Dermis blood vessel endothelial cell (primary cell): ENCODE measurements around the gene TK1. TPM values are rescaled to one million over a fixed set of nuclear protein-coding genes. Genes with fewer than 3 reads are reported as not detected.
"Not testable (repeated sequence)": the region's sequence is repeated elsewhere in the genome, so short reads cannot be mapped to it uniquely, and the experiment has no call there.

Experiments
- DNase-seq: peaks from one replicate; pipeline ENCODE4 v3.0.0; 2010
- total RNA-seq: library from RNA; depleted of rRNA; stranded (reverse); fragments of >200 nt; gene quantifications from 2 replicates; pipeline ENCODE4 v1.2.3, GENCODE V29; 2014

The TK1 gene
- total RNA-seq, 1 donor from 2014 or later, result 98.7 TPM

GRCh38 chr17:78147315-78147998 lies 39.4 kb downstream of the TK1 start:
- DNase-seq, result no peak

- DNase-seq, result no peak
Observed at GRCh38 chr17:78146881-78147280, 40.0 kb downstream of the TK1 start.

GRCh38 chr17:78146471-78146869 lies 40.4 kb downstream of the TK1 start:
- DNase-seq, result no peak

GRCh38 chr17:78144736-78145641 lies 41.9 kb downstream of the TK1 start:
- DNase-seq, result no peak

GRCh38 chr17:78144147-78144719 lies 42.6 kb downstream of the TK1 start:
- peak; percentile 85 for DNase-seq

- DNase-seq, result no peak
Observed at GRCh38 chr17:78143214-78144146, 43.4 kb downstream of the TK1 start.

- DNase-seq, result no peak
Observed at GRCh38 chr17:78142119-78142861, 44.6 kb downstream of the TK1 start.

- DNase-seq, result no peak
Observed at GRCh38 chr17:78141437-78142118, 45.3 kb downstream of the TK1 start.

GRCh38 chr17:78140169-78141051 lies 46.4 kb downstream of the TK1 start:
- DNase-seq, result peak; percentile 92

- DNase-seq, result not testable (repeated sequence)
Observed at GRCh38 chr17:78139861-78140168, 47.0 kb downstream of the TK1 start.

- DNase-seq, result no peak
Observed at GRCh38 chr17:78138204-78139060, 48.4 kb downstream of the TK1 start.

GRCh38 chr17:78137392-78138203 lies 49.3 kb downstream of the TK1 start:
- no peak for DNase-seq

- DNase-seq, result no peak
Observed at GRCh38 chr17:78135858-78136500, 50.9 kb downstream of the TK1 start.

GRCh38 chr17:78134899-78135385 lies 51.9 kb downstream of the TK1 start:
- no peak for DNase-seq

- peak; percentile 81 for DNase-seq
Observed at GRCh38 chr17:78133971-78134898, 52.6 kb downstream of the TK1 start.

GRCh38 chr17:78133179-78133951 lies 53.5 kb downstream of the TK1 start:
- no peak for DNase-seq
